GM12878 (cell line): Measurements from ENCODE around the gene GSG1L2. TPM values are rescaled to one million over a fixed set of nuclear protein-coding genes. Genes with fewer than 3 reads are reported as not detected.

Experiments
- polyA plus RNA-seq, 11 experiments: library from polyadenylated mRNA; depleted of rRNA in 4 of 11; unstranded in 6 of 11; stranded (reverse) in 5 of 11; fragments of >200 nt; fragmentation: Nextera tagmentation in 4 of 11; fragmentation: Illumina TruSeq in 1 of 11; extraction: Ambion mirVana in 4 of 11; extraction: Trizol in 1 of 11; gene quantifications; 1 replicate in 1 of 11; 2 replicates in 10 of 11; pipeline versions ENCODE4 v1.2.1 to v1.2.3, GENCODE V29; 2011 to 2016; ENCODE audit warnings: inconsistent platforms in 2 of 11, missing spikeins in 2 of 11, low read depth in 1 of 11
- total RNA-seq, 4 experiments: library from RNA; depleted of rRNA in 3 of 4; stranded (reverse); fragments of >200 nt in 3 of 4; fragmentation: Illumina TruSeq in 1 of 4; extraction: Trizol in 1 of 4; gene quantifications; 2 replicates each; pipeline versions ENCODE4 v1.2.1 to v1.2.3, GENCODE V29; 2013 to 2021

GSG1L2 gene
- total and polyA plus RNA-seq, 10 of the 15 experiments (the other 5 are each of a cell fraction or from before 2014, with no cell fraction given), result not detected

Other genes with a start within 250 kb of the GSG1L2 start
- gene STX8, start 246.3 kb downstream of the GSG1L2 start, total RNA-seq (2014; rRNA removed), result 49.1 and 67.5 TPM in 2 replicates
- gene STX8, start 246.3 kb downstream of the GSG1L2 start, total RNA-seq (2014; rRNA removed; fragmentation: Illumina TruSeq; extraction: Trizol), result 66.9 and 68.7 TPM in 2 replicates
- gene STX8, start 246.3 kb downstream of the GSG1L2 start, total RNA-seq (2021), result 47.9 and 51.3 TPM in 2 replicates
- 110 and 123 TPM in 2 replicates for gene STX8, start 246.3 kb downstream of the GSG1L2 start, polyA plus RNA-seq (2011; rRNA removed)
- 49.0 and 54.9 TPM in 2 replicates for gene STX8, start 246.3 kb downstream of the GSG1L2 start, polyA plus RNA-seq (2014; fragmentation: Illumina TruSeq; extraction: Trizol)
- gene STX8, start 246.3 kb downstream of the GSG1L2 start, polyA plus RNA-seq (2014; fragmentation: Nextera tagmentation; extraction: Ambion mirVana), result 100 to 1,000 TPM; 147 to 151 TPM
- 53.9 and 72.5 TPM in 2 replicates for gene STX8, start 246.3 kb downstream of the GSG1L2 start, polyA plus RNA-seq (2014; rRNA removed)
- 10 to 100 TPM; 73.3 to 73.6 TPM for gene STX8, start 246.3 kb downstream of the GSG1L2 start, polyA plus RNA-seq (2016; fragmentation: Nextera tagmentation; extraction: Ambion mirVana)
- gene CFAP52, start 245.4 kb downstream of the GSG1L2 start, total RNA-seq (2014; rRNA removed), result not detected in 2 replicates
- not detected in 2 replicates for gene CFAP52, start 245.4 kb downstream of the GSG1L2 start, total RNA-seq (2014; rRNA removed; fragmentation: Illumina TruSeq; extraction: Trizol)
- gene CFAP52, start 245.4 kb downstream of the GSG1L2 start, total RNA-seq (2021), result not detected in 2 replicates
- 0.05 TPM in 1 of 2 replicates, not detected in the other for gene CFAP52, start 245.4 kb downstream of the GSG1L2 start, polyA plus RNA-seq (2011; rRNA removed)
- gene CFAP52, start 245.4 kb downstream of the GSG1L2 start, polyA plus RNA-seq (2014; fragmentation: Illumina TruSeq; extraction: Trizol), result not detected in 2 replicates
- gene CFAP52, start 245.4 kb downstream of the GSG1L2 start, polyA plus RNA-seq (2014; fragmentation: Nextera tagmentation; extraction: Ambion mirVana), result under 1 TPM in 1 of 2 experiments, not detected in 1; 0.14 TPM
- not detected in 2 replicates for gene CFAP52, start 245.4 kb downstream of the GSG1L2 start, polyA plus RNA-seq (2014; rRNA removed)
- not detected for gene CFAP52, start 245.4 kb downstream of the GSG1L2 start, polyA plus RNA-seq (2016; fragmentation: Nextera tagmentation; extraction: Ambion mirVana)
- gene USP43, start 176.6 kb downstream of the GSG1L2 start, total RNA-seq (2014; rRNA removed), result not detected in 2 replicates
- gene USP43, start 176.6 kb downstream of the GSG1L2 start, total RNA-seq (2014; rRNA removed; fragmentation: Illumina TruSeq; extraction: Trizol), result not detected in 2 replicates
- not detected in 2 replicates for gene USP43, start 176.6 kb downstream of the GSG1L2 start, total RNA-seq (2021)
- 0.68 and 0.94 TPM in 2 replicates for gene USP43, start 176.6 kb downstream of the GSG1L2 start, polyA plus RNA-seq (2011; rRNA removed)
- gene USP43, start 176.6 kb downstream of the GSG1L2 start, polyA plus RNA-seq (2014; fragmentation: Illumina TruSeq; extraction: Trizol), result not detected in 2 replicates
- gene USP43, start 176.6 kb downstream of the GSG1L2 start, polyA plus RNA-seq (2014; fragmentation: Nextera tagmentation; extraction: Ambion mirVana), result not detected
- gene USP43, start 176.6 kb downstream of the GSG1L2 start, polyA plus RNA-seq (2014; rRNA removed), result not detected in 2 replicates
- gene USP43, start 176.6 kb downstream of the GSG1L2 start, polyA plus RNA-seq (2016; fragmentation: Nextera tagmentation; extraction: Ambion mirVana), result not detected
- gene DHRS7C, start 30.5 kb downstream of the GSG1L2 start, total RNA-seq (2014; rRNA removed), result not detected in 2 replicates
- not detected in 2 replicates for gene DHRS7C, start 30.5 kb downstream of the GSG1L2 start, total RNA-seq (2014; rRNA removed; fragmentation: Illumina TruSeq; extraction: Trizol)
- not detected in 2 replicates for gene DHRS7C, start 30.5 kb downstream of the GSG1L2 start, total RNA-seq (2021)
- gene DHRS7C, start 30.5 kb downstream of the GSG1L2 start, polyA plus RNA-seq (2011; rRNA removed), result not detected in 2 replicates
- not detected in 2 replicates for gene DHRS7C, start 30.5 kb downstream of the GSG1L2 start, polyA plus RNA-seq (2014; fragmentation: Illumina TruSeq; extraction: Trizol)
- gene DHRS7C, start 30.5 kb downstream of the GSG1L2 start, polyA plus RNA-seq (2014; fragmentation: Nextera tagmentation; extraction: Ambion mirVana), result not detected
- gene DHRS7C, start 30.5 kb downstream of the GSG1L2 start, polyA plus RNA-seq (2014; rRNA removed), result not detected in 2 replicates
- not detected for gene DHRS7C, start 30.5 kb downstream of the GSG1L2 start, polyA plus RNA-seq (2016; fragmentation: Nextera tagmentation; extraction: Ambion mirVana)
- not detected in 2 replicates for gene GLP2R, start 3.8 kb upstream of the GSG1L2 start, total RNA-seq (2014; rRNA removed)
- gene GLP2R, start 3.8 kb upstream of the GSG1L2 start, total RNA-seq (2014; rRNA removed; fragmentation: Illumina TruSeq; extraction: Trizol), result not detected in 2 replicates
- gene GLP2R, start 3.8 kb upstream of the GSG1L2 start, total RNA-seq (2021), result not detected in 2 replicates
- 0.04 TPM in 1 of 2 replicates, not detected in the other for gene GLP2R, start 3.8 kb upstream of the GSG1L2 start, polyA plus RNA-seq (2011; rRNA removed)
- not detected in 2 replicates for gene GLP2R, start 3.8 kb upstream of the GSG1L2 start, polyA plus RNA-seq (2014; fragmentation: Illumina TruSeq; extraction: Trizol)
- not detected for gene GLP2R, start 3.8 kb upstream of the GSG1L2 start, polyA plus RNA-seq (2014; fragmentation: Nextera tagmentation; extraction: Ambion mirVana)
- not detected in 2 replicates for gene GLP2R, start 3.8 kb upstream of the GSG1L2 start, polyA plus RNA-seq (2014; rRNA removed)
- not detected for gene GLP2R, start 3.8 kb upstream of the GSG1L2 start, polyA plus RNA-seq (2016; fragmentation: Nextera tagmentation; extraction: Ambion mirVana)
- gene RCVRN, start 83.2 kb upstream of the GSG1L2 start, total RNA-seq (2014; rRNA removed), result 0.23 TPM in 1 of 2 replicates, not detected in the other
- gene RCVRN, start 83.2 kb upstream of the GSG1L2 start, total RNA-seq (2014; rRNA removed; fragmentation: Illumina TruSeq; extraction: Trizol), result not detected in 2 replicates
- 0.13 TPM in 1 of 2 replicates, not detected in the other for gene RCVRN, start 83.2 kb upstream of the GSG1L2 start, total RNA-seq (2021)
- 0.07 TPM in 1 of 2 replicates, not detected in the other for gene RCVRN, start 83.2 kb upstream of the GSG1L2 start, polyA plus RNA-seq (2011; rRNA removed)
- 0.19 TPM in 1 of 2 replicates, not detected in the other for gene RCVRN, start 83.2 kb upstream of the GSG1L2 start, polyA plus RNA-seq (2014; fragmentation: Illumina TruSeq; extraction: Trizol)
- under 1 TPM in 1 of 2 experiments, not detected in 1; 0.09 TPM for gene RCVRN, start 83.2 kb upstream of the GSG1L2 start, polyA plus RNA-seq (2014; fragmentation: Nextera tagmentation; extraction: Ambion mirVana)
- 0.03 TPM in 1 of 2 replicates, not detected in the other for gene RCVRN, start 83.2 kb upstream of the GSG1L2 start, polyA plus RNA-seq (2014; rRNA removed)
- gene RCVRN, start 83.2 kb upstream of the GSG1L2 start, polyA plus RNA-seq (2016; fragmentation: Nextera tagmentation; extraction: Ambion mirVana), result not detected